ENCODE data around the gene DPP6.

The DPP6 gene

GRCh38 chr7:154875297-154875696 lies 823.1 kb downstream of the DPP6 start:
- Histone ChIP-seq H3K9me3 (ENCODE audit: control insufficient read depth, low read length) (no peaks in the 10 kb centered on the region), H3K4me3 (ENCODE audit: low read depth, low read length) (no peak overlapping the region), H3K79me2 (no peaks in the 10 kb centered on the region), H3K36me3 (ENCODE audit: control insufficient read depth, insufficient read depth, low read length) (no peaks in the 10 kb centered on the region), H3K4me2 (ENCODE audit: low read length) (no peak overlapping the region), H3K9ac (no peak overlapping the region), H3K4me1 (no peaks in the 10 kb centered on the region), H3K27ac (no peak overlapping the region), H2AFZ (no peak overlapping the region), H3K27me3 (ENCODE audit: control insufficient read depth, insufficient read depth, low read length) (no peaks in the 10 kb centered on the region)
- no peak for TF ChIP-seq CTCF (IDR thresholded peaks at IDR 0.05)

GRCh38 chr7:154876516-154876915 lies 824.3 kb downstream of the DPP6 start:
- H2AFZ ChIP-seq: no peak overlapping the region
- H3K9ac ChIP-seq: no peak overlapping the region
- H3K9me3 ChIP-seq (ENCODE audit: control insufficient read depth, low read length): no peaks in the 10 kb centered on the region
- no peaks in the 10 kb centered on the region for H3K79me2 ChIP-seq
- no peak overlapping the region for H3K4me3 ChIP-seq (ENCODE audit: low read depth, low read length)
- no peak for TF ChIP-seq CTCF (IDR thresholded peaks at IDR 0.05)
- H3K36me3 ChIP-seq (ENCODE audit: control insufficient read depth, insufficient read depth, low read length): no peaks in the 10 kb centered on the region
- no peak overlapping the region for H3K4me2 ChIP-seq (ENCODE audit: low read length)
- H3K27me3 ChIP-seq (ENCODE audit: control insufficient read depth, insufficient read depth, low read length): no peaks in the 10 kb centered on the region
- no peaks in the 10 kb centered on the region for H3K4me1 ChIP-seq
- no peak overlapping the region for H3K27ac ChIP-seq

- H2AFZ ChIP-seq: no peak overlapping the region
- H3K27me3 ChIP-seq (ENCODE audit: control insufficient read depth, insufficient read depth, low read length): no peaks in the 10 kb centered on the region
- H3K36me3 ChIP-seq (ENCODE audit: control insufficient read depth, insufficient read depth, low read length): no peaks in the 10 kb centered on the region
- no peaks in the 10 kb centered on the region for H3K79me2 ChIP-seq
- H3K4me3 ChIP-seq (ENCODE audit: low read depth, low read length): no peak overlapping the region
- TF ChIP-seq CTCF (IDR thresholded peaks at IDR 0.05): no peak
- H3K4me1 ChIP-seq: no peaks in the 10 kb centered on the region
- H3K4me2 ChIP-seq (ENCODE audit: low read length): no peak overlapping the region
- H3K9me3 ChIP-seq (ENCODE audit: control insufficient read depth, low read length): no peaks in the 10 kb centered on the region
- H3K9ac ChIP-seq: no peak overlapping the region
- H3K27ac ChIP-seq: no peak overlapping the region
Observed at GRCh38 chr7:154877031-154877430, 824.8 kb downstream of the DPP6 start.

GRCh38 chr7:154879629-154880028 lies 827.4 kb downstream of the DPP6 start:
- TF ChIP-seq CTCF (IDR thresholded peaks at IDR 0.05): no peak
- no peaks in the 10 kb centered on the region for H3K9me3 ChIP-seq (ENCODE audit: control insufficient read depth, low read length)
- H2AFZ ChIP-seq: no peak overlapping the region
- no peaks in the 10 kb centered on the region for H3K79me2 ChIP-seq
- H3K4me3 ChIP-seq (ENCODE audit: low read depth, low read length): no peak overlapping the region
- no peak overlapping the region for H3K4me2 ChIP-seq (ENCODE audit: low read length)
- H3K4me1 ChIP-seq: no peaks in the 10 kb centered on the region
- no peaks in the 10 kb centered on the region for H3K36me3 ChIP-seq (ENCODE audit: control insufficient read depth, insufficient read depth, low read length)
- no peak overlapping the region for H3K9ac ChIP-seq
- H3K27me3 ChIP-seq (ENCODE audit: control insufficient read depth, insufficient read depth, low read length): no peaks in the 10 kb centered on the region
- no peak overlapping the region for H3K27ac ChIP-seq

GRCh38 chr7:154880513-154880912 lies 828.3 kb downstream of the DPP6 start:
- Histone ChIP-seq H3K36me3 (ENCODE audit: control insufficient read depth, insufficient read depth, low read length) (no peaks in the 10 kb centered on the region), H3K4me3 (ENCODE audit: low read depth, low read length) (no peak overlapping the region)
- TF ChIP-seq CTCF (IDR thresholded peaks at IDR 0.05): no peak

More at GRCh38 chr7:154880513-154880912, 828.3 kb downstream of the DPP6 start:
- no peaks in the 10 kb centered on the region for H3K27me3 ChIP-seq (ENCODE audit: control insufficient read depth, insufficient read depth, low read length)
- no peaks in the 10 kb centered on the region for H3K79me2 ChIP-seq
- no peaks in the 10 kb centered on the region for H3K4me1 ChIP-seq
- no peak overlapping the region for H3K9ac ChIP-seq
- H3K27ac ChIP-seq: no peak overlapping the region
- H3K4me2 ChIP-seq (ENCODE audit: low read length): no peak overlapping the region
- H2AFZ ChIP-seq: no peak overlapping the region
- no peaks in the 10 kb centered on the region for H3K9me3 ChIP-seq (ENCODE audit: control insufficient read depth, low read length)
